MG63 (cell line): ENCODE measurements around the gene CCDC141. TPM values are rescaled to one million over a fixed set of nuclear protein-coding genes. Genes with fewer than 3 reads are reported as not detected.
"Not testable (repeated sequence)": the region's sequence is repeated elsewhere in the genome, so short reads cannot be mapped to it uniquely, and the experiment has no call there.

Experiments
- DNase-seq: peaks from one replicate; pipeline ENCODE4 v3.0.0-alpha.2; 2020
- H3K27me3 ChIP-seq: fragments of 250-450 bp; sonication (Bioruptor Pico); 2 replicates; pipeline ENCODE4 v1.5.1; 2020; ENCODE audit warnings: mild to moderate bottlenecking, moderate library complexity
- H3K36me3 ChIP-seq: fragments of 250-450 bp; sonication (Bioruptor Pico); 2 replicates; pipeline ENCODE4 v1.5.1; 2020; ENCODE audit warnings: mild to moderate bottlenecking, moderate library complexity
- H3K4me3 ChIP-seq: fragments of 250-450 bp; sonication (Bioruptor Pico); 2 replicates; pipeline ENCODE4 v1.5.1; 2020; ENCODE audit warnings: mild to moderate bottlenecking, moderate library complexity
- H3K9me3 ChIP-seq: fragments of 250-450 bp; sonication (Bioruptor Pico); 2 replicates; pipeline ENCODE4 v1.5.1; 2020; ENCODE audit warnings: mild to moderate bottlenecking, moderate library complexity
- total RNA-seq: library from RNA; depleted of rRNA; stranded (reverse); fragments of >200 nt; shearing (Covaris generic); gene quantifications from 2 replicates; pipeline ENCODE4 v1.2.3, GENCODE V29; 2014; ENCODE audit warnings: low replicate concordance; rRNA removed

Gene CCDC141
- total RNA-seq: not detected in 2 replicates

DNA sequence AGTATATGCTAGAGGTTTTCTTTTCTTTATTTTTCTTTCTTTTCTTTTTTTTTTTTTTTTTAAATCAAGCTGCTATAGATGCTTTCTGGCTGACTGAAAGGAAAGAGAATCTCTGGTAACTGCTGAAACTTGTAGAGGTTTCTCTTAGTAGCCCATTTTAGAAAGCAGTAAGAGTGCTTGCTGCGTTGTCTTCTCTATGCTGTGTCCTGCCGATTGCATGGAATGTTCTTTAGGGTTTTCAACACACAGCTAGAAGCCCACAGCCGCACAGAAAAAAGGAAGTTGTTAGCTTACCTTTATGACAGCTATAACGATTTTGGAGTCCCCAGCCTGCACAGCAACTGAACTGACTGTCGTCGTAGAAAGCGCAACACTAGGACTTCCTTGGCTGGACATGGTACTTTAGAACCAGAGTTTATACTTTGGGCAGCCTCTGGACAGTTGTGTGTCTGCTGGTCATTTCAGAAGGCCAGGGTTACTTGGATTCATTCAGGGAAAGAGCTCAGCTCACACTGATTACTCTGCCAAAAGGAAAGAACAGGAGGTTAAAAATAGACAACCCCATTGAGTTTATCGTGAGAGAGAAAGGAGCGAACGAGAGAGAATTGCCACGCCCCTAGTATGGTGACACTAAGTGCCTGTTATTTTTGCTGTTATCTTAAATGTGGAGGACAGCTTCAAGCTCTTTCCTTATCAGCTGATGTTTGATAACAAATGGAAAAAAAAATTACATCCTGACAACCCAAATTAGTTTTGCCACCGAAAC, at the start of gene CCDC141:
Gene CCDC141, minus strand, starts transcription at position 592 of the 766 bp plus-strand sequence. Its CDS starts 196 bp downstream, at position 396.
- Histone ChIP-seq H3K27me3 (no peaks in the 10 kb centered on the region), H3K4me3 (no peak within 1 kb of the TSS), H3K36me3 (no peaks in the 10 kb centered on the region), H3K9me3 (no peaks in the 10 kb centered on the region)
- DNase-seq: no peak

GRCh38 chr2:179098080-179098689, 48.2 kb upstream of the CCDC141 start:
- Histone ChIP-seq H3K27me3 (no peaks in the 10 kb centered on the region), H3K36me3 (no peaks in the 10 kb centered on the region), H3K4me3 (no peak overlapping the region), H3K9me3 (no peaks in the 10 kb centered on the region)
- no peak for DNase-seq

DNA sequence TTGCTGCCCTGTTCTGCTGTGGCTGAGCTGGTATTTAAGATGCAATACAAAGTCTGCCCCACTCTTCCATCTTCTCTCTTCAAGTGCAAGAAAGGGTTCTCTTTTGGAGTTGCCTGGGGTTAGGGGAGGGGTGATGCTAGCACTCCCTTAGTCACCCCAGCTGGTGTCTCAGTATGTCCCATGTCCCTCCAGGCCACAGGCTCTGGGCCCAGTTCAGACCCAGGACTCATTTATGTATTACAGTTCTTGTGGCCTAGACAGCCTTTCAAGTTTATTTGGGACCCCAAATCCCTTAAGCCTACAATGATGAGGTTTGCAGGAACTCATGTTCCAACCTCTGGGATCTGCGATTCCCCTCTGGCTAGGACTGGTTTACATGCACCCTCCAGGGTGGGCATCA, 47.2 kb upstream of the CCDC141 start:
- DNase-seq: no peak

DNA sequence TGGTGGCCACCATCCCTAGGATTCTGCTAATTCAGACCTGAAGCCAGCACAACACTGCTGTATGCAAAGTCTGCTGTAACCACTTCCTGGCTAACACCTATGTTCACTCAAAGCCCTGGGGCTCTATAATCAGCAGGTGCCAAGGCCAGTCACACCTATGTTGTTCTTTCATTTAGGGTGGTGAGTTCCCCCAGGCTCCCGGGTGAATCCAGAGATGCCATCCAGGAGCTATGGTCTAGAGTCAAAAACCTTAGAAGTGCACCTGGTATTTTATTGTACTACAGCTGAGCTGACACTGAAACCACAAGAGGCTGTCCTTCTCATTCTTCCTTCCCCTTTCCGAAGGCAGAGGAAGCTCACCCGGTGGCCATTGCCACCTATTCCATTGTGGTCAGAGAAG, 46.2 kb upstream of the CCDC141 start:
- Histone ChIP-seq H3K4me3 (no peak overlapping the region), H3K36me3 (no peaks in the 10 kb centered on the region)
- DNase-seq: no peak

More for the DNA sequence above, 47.2 kb upstream of the CCDC141 start:
- Histone ChIP-seq H3K27me3 (no peaks in the 10 kb centered on the region), H3K9me3 (no peaks in the 10 kb centered on the region), H3K4me3 (no peak overlapping the region), H3K36me3 (no peaks in the 10 kb centered on the region)

DNA sequence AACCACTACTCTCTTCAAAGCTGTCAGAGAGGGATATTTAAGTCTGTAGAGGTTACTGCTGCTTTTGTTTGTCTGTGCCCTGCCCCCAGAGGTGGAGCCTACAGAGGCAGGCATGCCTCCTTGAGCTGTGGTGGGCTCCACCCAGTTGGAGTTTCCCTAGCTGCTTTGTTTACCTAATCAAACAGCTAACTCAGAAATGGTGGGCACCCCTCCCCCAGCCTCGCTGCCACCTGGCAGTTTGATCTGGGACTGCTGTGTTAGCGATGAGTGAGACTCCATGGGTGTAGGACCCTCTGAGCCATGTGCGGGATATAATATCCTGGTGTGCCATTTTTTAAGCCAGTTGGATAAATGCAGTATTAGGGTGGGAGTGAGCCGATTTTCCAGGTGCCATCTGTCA, 43.0 kb upstream of the CCDC141 start:
- not testable (repeated sequence) for H3K9me3 ChIP-seq, H3K36me3 ChIP-seq, H3K4me3 ChIP-seq, DNase-seq, H3K27me3 ChIP-seq

More for the DNA sequence above, 46.2 kb upstream of the CCDC141 start:
- no peaks in the 10 kb centered on the region for H3K27me3 ChIP-seq
- H3K9me3 ChIP-seq: no peaks in the 10 kb centered on the region

DNA sequence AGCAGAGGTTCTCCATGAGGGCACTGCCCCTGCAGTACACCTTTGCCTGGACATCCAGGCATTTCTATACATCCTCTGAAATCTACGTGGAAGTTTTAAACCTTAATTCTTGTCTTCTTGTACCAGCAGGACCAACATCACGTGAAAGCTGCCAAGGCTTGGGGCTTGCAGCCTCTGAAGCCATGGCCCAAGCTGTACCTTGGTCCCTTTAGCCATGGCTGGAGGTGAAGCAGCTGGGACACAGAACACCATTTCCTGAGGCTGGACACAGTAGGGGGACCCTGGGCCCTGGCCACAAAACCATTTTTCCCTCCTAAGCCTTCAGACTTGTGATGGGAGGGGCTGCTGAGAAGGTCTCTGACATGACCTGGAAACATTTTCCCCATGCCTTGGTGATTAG, 32.8 kb upstream of the CCDC141 start:
- Histone ChIP-seq H3K27me3 (no peaks in the 10 kb centered on the region), H3K4me3 (no peak overlapping the region), H3K9me3 (no peaks in the 10 kb centered on the region), H3K36me3 (no peaks in the 10 kb centered on the region)
- no peak for DNase-seq

- no peaks in the 10 kb centered on the region for H3K9me3 ChIP-seq
- DNase-seq: no peak
- H3K36me3 ChIP-seq: no peaks in the 10 kb centered on the region
- no peak overlapping the region for H3K4me3 ChIP-seq
- no peaks in the 10 kb centered on the region for H3K27me3 ChIP-seq
Observed at GRCh38 chr2:179081954-179082353, 32.0 kb upstream of the CCDC141 start.

- H3K9me3 ChIP-seq: no peaks in the 10 kb centered on the region
- no peak for DNase-seq
- H3K27me3 ChIP-seq: no peaks in the 10 kb centered on the region
- H3K4me3 ChIP-seq: no peak overlapping the region
- no peaks in the 10 kb centered on the region for H3K36me3 ChIP-seq
Observed at GRCh38 chr2:179072527-179072926, 22.6 kb upstream of the CCDC141 start.

- H3K27me3 ChIP-seq: no peaks in the 10 kb centered on the region
- H3K36me3 ChIP-seq: no peaks in the 10 kb centered on the region
- no peaks in the 10 kb centered on the region for H3K9me3 ChIP-seq
- no peak for DNase-seq
- H3K4me3 ChIP-seq: no peak overlapping the region
Observed at GRCh38 chr2:179071810-179072355, 21.9 kb upstream of the CCDC141 start.

GRCh38 chr2:179070895-179071294, 21.0 kb upstream of the CCDC141 start:
- no peak for DNase-seq
- Histone ChIP-seq H3K27me3 (no peaks in the 10 kb centered on the region), H3K4me3 (no peak overlapping the region), H3K36me3 (no peaks in the 10 kb centered on the region), H3K9me3 (no peaks in the 10 kb centered on the region)

DNA sequence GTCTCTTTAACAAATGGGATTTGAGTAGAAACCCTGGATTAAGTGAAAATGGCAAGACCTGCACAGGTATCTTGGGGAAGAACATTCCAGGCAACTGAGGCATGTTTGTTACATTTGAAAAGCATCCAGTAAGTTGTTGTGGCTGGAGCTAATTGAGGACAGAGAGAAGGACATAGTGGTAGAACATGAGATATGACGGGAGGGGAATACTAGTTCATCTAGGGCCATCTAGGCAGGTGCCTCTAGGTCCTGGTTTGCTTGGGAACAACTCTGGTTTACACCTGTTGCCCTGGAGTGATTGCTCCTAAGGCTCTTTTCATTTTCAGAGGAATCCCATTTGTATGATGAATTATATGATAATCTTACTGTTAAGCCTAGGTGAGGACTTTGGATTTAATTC, 19.7 kb upstream of the CCDC141 start:
- Histone ChIP-seq H3K4me3 (no peak overlapping the region), H3K9me3 (no peaks in the 10 kb centered on the region), H3K36me3 (no peaks in the 10 kb centered on the region), H3K27me3 (no peaks in the 10 kb centered on the region)
- no peak for DNase-seq

GRCh38 chr2:179068991-179069643, 19.2 kb upstream of the CCDC141 start:
- no peak overlapping the region for H3K4me3 ChIP-seq
- no peaks in the 10 kb centered on the region for H3K27me3 ChIP-seq
- DNase-seq: no peak
- H3K36me3 ChIP-seq: no peaks in the 10 kb centered on the region
- H3K9me3 ChIP-seq: no peaks in the 10 kb centered on the region

- Histone ChIP-seq H3K9me3 (no peaks in the 10 kb centered on the region), H3K4me3 (no peak overlapping the region), H3K36me3 (no peaks in the 10 kb centered on the region), H3K27me3 (no peaks in the 10 kb centered on the region)
- DNase-seq: no peak
Observed at GRCh38 chr2:179059026-179059700, 9.2 kb upstream of the CCDC141 start.

GRCh38 chr2:179057737-179058136, 7.8 kb upstream of the CCDC141 start:
- DNase-seq: no peak
- no peaks in the 10 kb centered on the region for H3K27me3 ChIP-seq
- no peaks in the 10 kb centered on the region for H3K9me3 ChIP-seq
- H3K36me3 ChIP-seq: no peaks in the 10 kb centered on the region
- no peak overlapping the region for H3K4me3 ChIP-seq

DNA sequence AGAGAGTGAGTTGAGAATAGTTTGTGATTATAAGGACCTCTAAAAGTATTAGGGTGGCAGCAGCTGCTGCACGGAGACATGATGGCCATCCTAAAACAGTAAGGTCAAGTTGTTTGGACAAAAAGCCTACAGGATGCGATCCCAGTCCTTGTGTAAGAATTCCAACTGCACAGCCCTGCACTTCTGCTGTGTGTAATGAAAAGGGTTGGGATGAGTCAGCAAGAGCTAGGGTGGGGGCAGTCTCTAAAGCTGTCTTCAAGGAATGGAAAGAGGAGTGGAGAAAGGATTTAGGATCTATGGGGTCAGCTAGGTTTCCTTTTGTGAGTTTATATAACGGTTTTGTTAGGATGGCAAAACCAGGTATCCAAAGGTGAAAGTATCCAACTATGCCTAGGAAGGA, 3.6 kb upstream of the CCDC141 start:
- H3K9me3 ChIP-seq, DNase-seq, H3K36me3 ChIP-seq, H3K4me3 ChIP-seq, H3K27me3 ChIP-seq: not testable (repeated sequence)

DNA sequence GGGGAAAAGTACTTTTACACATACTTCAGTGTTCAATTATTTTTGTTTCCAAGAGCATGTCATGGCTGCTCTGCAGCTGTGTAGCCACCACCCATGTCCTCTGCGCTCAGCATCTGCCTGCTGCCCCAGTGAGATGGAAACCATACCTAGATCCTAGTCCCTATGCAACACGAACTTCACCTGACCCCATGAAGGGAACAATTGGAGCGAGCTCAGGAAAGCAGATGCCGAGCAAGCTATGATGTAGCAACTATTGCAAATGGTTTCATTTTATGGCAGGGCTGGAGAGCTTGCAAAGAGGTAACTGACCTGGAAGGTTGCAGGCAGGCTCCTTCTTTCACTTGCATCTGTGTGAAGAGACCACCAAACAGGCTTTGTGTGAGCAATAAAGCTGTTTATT, 1.3 kb upstream of the CCDC141 start:
- DNase-seq: no peak
- Histone ChIP-seq H3K27me3 (no peaks in the 10 kb centered on the region), H3K36me3 (no peaks in the 10 kb centered on the region), H3K9me3 (no peaks in the 10 kb centered on the region), H3K4me3 (no peak overlapping the region)

DNA sequence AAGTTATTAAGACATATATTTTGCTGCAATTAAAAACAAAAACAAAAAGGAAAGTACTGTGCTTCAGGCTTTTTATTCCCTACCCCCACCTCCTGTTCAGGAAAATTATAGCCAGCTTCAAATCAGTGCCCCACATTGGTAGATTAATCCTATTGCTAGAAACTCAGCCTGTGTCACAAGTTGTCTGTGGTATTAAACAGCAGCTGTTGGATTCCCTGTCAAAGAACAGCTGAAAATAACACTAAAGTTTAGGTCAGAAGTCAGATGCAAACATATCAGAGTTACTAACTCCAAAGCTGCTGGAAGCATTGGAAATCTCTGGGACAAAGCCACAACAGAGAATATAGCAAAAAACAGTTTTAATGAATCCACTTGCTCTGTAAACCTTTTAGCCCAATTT, 818 bp upstream of the CCDC141 start:
- DNase-seq: no peak
- Histone ChIP-seq H3K27me3 (no peaks in the 10 kb centered on the region), H3K9me3 (no peaks in the 10 kb centered on the region), H3K4me3 (no peak overlapping the region), H3K36me3 (no peaks in the 10 kb centered on the region)
